HepG2 (cell line): ENCODE measurements around the gene TBL3. TPM values are rescaled to one million over a fixed set of nuclear protein-coding genes. Genes with fewer than 3 reads are reported as not detected.

ENCODE experiments used
- ARID2 ChIP-seq: sonication (generic); formaldehyde crosslinking; IDR thresholded peaks from 2 replicates; pipeline ENCODE4 v1.8.1; 2022; ENCODE audit warnings: mild to moderate bottlenecking, missing genetic modification reagents, borderline replicate concordance
- ATF7 ChIP-seq, 2 experiments: fragments of 450-650 bp in 1 of 2; sonication (generic) in 1 of 2; formaldehyde crosslinking in 1 of 2; IDR thresholded peaks; 2 replicates each; pipeline versions ENCODE4 v1.4.0 to v1.6.1; 2016 to 2020; ENCODE audit warnings: antibody characterized with exemption in 1 of 2, mild to moderate bottlenecking in 1 of 2, missing genetic modification reagents in 1 of 2
- CHCHD3 ChIP-seq: sonication (generic); formaldehyde crosslinking; IDR thresholded peaks from 2 replicates; pipeline ENCODE4 v1.8.0; 2022; ENCODE audit warnings: mild to moderate bottlenecking, missing genetic modification reagents, moderate library complexity
- E2F1 ChIP-seq: sonication (generic); formaldehyde crosslinking; IDR thresholded peaks from 2 replicates; pipeline ENCODE4 v1.5.0; 2020; ENCODE audit warnings: missing genetic modification reagents
- JARID2 ChIP-seq: sonication (generic); formaldehyde crosslinking; IDR thresholded peaks from 2 replicates; pipeline ENCODE4 v1.8.1; 2023; ENCODE audit warnings: missing genetic modification reagents, inconsistent platforms; ENCODE audit not compliant: insufficient replicate concordance
- MAFF ChIP-seq: IDR thresholded peaks from 2 replicates; pipeline ENCODE4 v1.6.1; 2011; ENCODE audit warnings: low read depth, low read length, improper control_type of control experiment
- MEF2D ChIP-seq: sonication (generic); formaldehyde crosslinking; IDR thresholded peaks from 2 replicates; pipeline ENCODE4 v1.5.1; 2020; ENCODE audit warnings: mild to moderate bottlenecking, missing genetic modification reagents
- MNT ChIP-seq: fragments of 450-650 bp; IDR thresholded peaks from 2 replicates; pipeline ENCODE4 v1.6.1; 2016
- NBN ChIP-seq: fragments of 450-650 bp; conservative IDR thresholded peaks from 2 replicates; pipeline ENCODE4 v1.6.1; 2017
- PHF8 ChIP-seq: sonication (generic); formaldehyde crosslinking; IDR thresholded peaks from 2 replicates; pipeline ENCODE4 v1.5.0; 2020; ENCODE audit warnings: missing genetic modification reagents
- RELA ChIP-seq: sonication (generic); formaldehyde crosslinking; IDR thresholded peaks from 2 replicates; pipeline ENCODE4 v1.4.0; 2020; ENCODE audit warnings: missing genetic modification reagents
- SMARCE1 ChIP-seq: fragments of 450-650 bp; IDR thresholded peaks from 2 replicates; pipeline ENCODE4 v1.6.1; 2017; ENCODE audit warnings: borderline replicate concordance
- SPEN ChIP-seq: sonication (generic); formaldehyde crosslinking; IDR thresholded peaks from 2 replicates; pipeline ENCODE4 v1.5.1; 2020; ENCODE audit warnings: low read depth, mild to moderate bottlenecking, missing genetic modification reagents
- SRSF4 ChIP-seq: fragments of 200-400 bp; formaldehyde crosslinking; IDR thresholded peaks from one replicate; pipeline ENCODE4 v1.6.1; 2018; ENCODE audit warnings: mild to moderate bottlenecking, low read depth, low read length, moderate library complexity; ENCODE audit not compliant: poor library complexity, severe bottlenecking
- SRSF9 ChIP-seq: fragments of 200-400 bp; formaldehyde crosslinking; IDR thresholded peaks from 2 replicates; pipeline ENCODE4 v1.6.1; 2018; ENCODE audit warnings: borderline replicate concordance, mild to moderate bottlenecking, low read depth, low read length; ENCODE audit not compliant: insufficient read depth, poor library complexity, severe bottlenecking
- YY1 ChIP-seq: IDR thresholded peaks from 2 replicates; pipeline ENCODE4 v1.6.1; 2011; ENCODE audit warnings: low read length, low read depth, moderate library complexity, mild to moderate bottlenecking; ENCODE audit not compliant: insufficient read depth, insufficient replicate concordance
- ZNF101 ChIP-seq: sonication (generic); formaldehyde crosslinking; IDR thresholded peaks from 2 replicates; pipeline ENCODE4 v1.4.0; 2020; ENCODE audit warnings: mild to moderate bottlenecking, low read depth, missing genetic modification reagents, borderline replicate concordance
- polyA plus RNA-seq, 8 experiments: library from polyadenylated mRNA; depleted of rRNA in 3 of 8; stranded (reverse) in 7 of 8; unstranded in 1 of 8; fragments of >200 nt; fragmentation: Illumina TruSeq in 4 of 8; extraction: Trizol in 4 of 8; gene quantifications; 2 replicates each; pipeline versions ENCODE4 v1.2.1 to v1.2.3, GENCODE V29; 2011 to 2016; ENCODE audit warnings: low read depth in 4 of 8, missing spikeins in 1 of 8, mixed read lengths in 1 of 8; ENCODE audit not compliant: insufficient read depth in 1 of 8
- total RNA-seq, 5 experiments: library from RNA; depleted of rRNA; stranded (reverse); fragments of >200 nt; fragmentation: Illumina TruSeq; extraction: Trizol; gene quantifications; 2 replicates each; pipeline ENCODE4 v1.2.3, GENCODE V29; 2016; ENCODE audit warnings: low read depth in 1 of 5
- TF ChIP-seq, protein P1 (sequence below), 2 experiments: sonication (generic) in 1 of 2; formaldehyde crosslinking in 1 of 2; IDR thresholded peaks; 2 replicates each; pipeline versions ENCODE4 v1.5.1 to v1.6.1; 2011 to 2020; ENCODE audit warnings: borderline replicate concordance in 1 of 2, low read depth in 1 of 2, low read length in 1 of 2, mild to moderate bottlenecking in 1 of 2, missing genetic modification reagents in 1 of 2, moderate library complexity in 1 of 2
- TF ChIP-seq, protein P2 (sequence below): sonication (generic); formaldehyde crosslinking; IDR thresholded peaks from 2 replicates; pipeline ENCODE4 v1.4.0; 2020; ENCODE audit warnings: missing genetic modification reagents
- TF ChIP-seq, protein P3 (sequence below): IDR thresholded peaks from 2 replicates; pipeline ENCODE4 v1.6.1; 2012; ENCODE audit warnings: inconsistent platforms

TBL3 gene
- total and polyA plus RNA-seq, 2 of the 13 experiments (the other 11 are each of a cell fraction or from before 2014, with no cell fraction given) = 16.8 to 38.0 TPM

DNA sequence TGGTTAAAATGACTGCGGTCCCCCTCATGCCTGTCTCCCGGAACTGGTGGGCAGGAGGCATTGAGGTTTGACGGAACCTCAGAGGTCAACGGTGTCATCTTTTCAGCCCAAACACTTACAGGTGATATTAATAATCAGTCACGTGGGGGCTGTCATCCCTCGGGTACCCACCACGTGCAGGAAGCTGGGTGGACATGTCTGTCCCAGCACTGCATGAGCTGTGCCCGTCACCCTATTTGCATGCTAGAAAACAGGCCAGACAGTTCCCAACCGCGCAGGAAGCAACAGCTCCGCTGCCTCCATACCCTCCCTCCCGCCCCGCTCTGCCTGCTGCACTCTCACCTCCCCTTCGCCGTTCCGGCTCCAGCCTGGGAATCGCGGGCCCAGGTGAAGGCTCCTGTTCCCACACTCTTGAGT is 19.3 kb downstream of the TBL3 start (continued):
- TF ChIP-seq SRSF4 (no peak), NBN (no peak), MEF2D (CRISPR knock-in tag) (0 out of 2 replicates have a peak, but pooled peaks have one; percentile 37), ARID2 (CRISPR knock-in tag) (no peak), SPEN (CRISPR knock-in tag) (peak; percentile 21; the same call in 1 of the 2 replicates), MNT (peak; percentile 96), ZNF101 (no peak), ATF7 (IDR thresholded peaks at IDR 0.05) (no peak), ATF7 (CRISPR knock-in tag; IDR thresholded peaks at IDR 0.05) (no peak), SMARCE1 (no peak), JARID2 (CRISPR knock-in tag) (no peak), RELA (CRISPR knock-in tag) (no peak), CHCHD3 (CRISPR knock-in tag) (no peak), SRSF9 (no peak), YY1 (no peak), MAFF (no peak), E2F1 (CRISPR knock-in tag) (no peak), PHF8 (CRISPR knock-in tag) (no peak)
- TF ChIP-seq, protein P1, sequence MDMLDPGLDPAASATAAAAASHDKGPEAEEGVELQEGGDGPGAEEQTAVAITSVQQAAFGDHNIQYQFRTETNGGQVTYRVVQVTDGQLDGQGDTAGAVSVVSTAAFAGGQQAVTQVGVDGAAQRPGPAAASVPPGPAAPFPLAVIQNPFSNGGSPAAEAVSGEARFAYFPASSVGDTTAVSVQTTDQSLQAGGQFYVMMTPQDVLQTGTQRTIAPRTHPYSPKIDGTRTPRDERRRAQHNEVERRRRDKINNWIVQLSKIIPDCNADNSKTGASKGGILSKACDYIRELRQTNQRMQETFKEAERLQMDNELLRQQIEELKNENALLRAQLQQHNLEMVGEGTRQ (IDR thresholded peaks at IDR 0.05; ENCODE audit: low read depth, low read length) = peak; percentile 46; the same call in 1 of the 2 replicates
- TF ChIP-seq, protein P1 (CRISPR knock-in tag; IDR thresholded peaks at IDR 0.05; ENCODE audit: borderline replicate concordance) = 0 out of 2 replicates have a peak, but pooled peaks have one; percentile 14
- TF ChIP-seq, protein P2, sequence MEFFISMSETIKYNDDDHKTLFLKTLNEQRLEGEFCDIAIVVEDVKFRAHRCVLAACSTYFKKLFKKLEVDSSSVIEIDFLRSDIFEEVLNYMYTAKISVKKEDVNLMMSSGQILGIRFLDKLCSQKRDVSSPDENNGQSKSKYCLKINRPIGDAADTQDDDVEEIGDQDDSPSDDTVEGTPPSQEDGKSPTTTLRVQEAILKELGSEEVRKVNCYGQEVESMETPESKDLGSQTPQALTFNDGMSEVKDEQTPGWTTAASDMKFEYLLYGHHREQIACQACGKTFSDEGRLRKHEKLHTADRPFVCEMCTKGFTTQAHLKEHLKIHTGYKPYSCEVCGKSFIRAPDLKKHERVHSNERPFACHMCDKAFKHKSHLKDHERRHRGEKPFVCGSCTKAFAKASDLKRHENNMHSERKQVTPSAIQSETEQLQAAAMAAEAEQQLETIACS (CRISPR knock-in tag) = no peak
- TF ChIP-seq, protein P3, sequence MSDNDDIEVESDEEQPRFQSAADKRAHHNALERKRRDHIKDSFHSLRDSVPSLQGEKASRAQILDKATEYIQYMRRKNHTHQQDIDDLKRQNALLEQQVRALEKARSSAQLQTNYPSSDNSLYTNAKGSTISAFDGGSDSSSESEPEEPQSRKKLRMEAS = peak; percentile 51
